ENCODE measurements around the gene AUH. TPM values are rescaled to one million over a fixed set of nuclear protein-coding genes. Genes with fewer than 3 reads are reported as not detected.
A peak's percentile ranks its signal among the peaks of the same experiment; 100 is the strongest.

AUH gene
- polyA plus RNA-seq, 3 donors: 4.0 to 9.9 (median 8.4) TPM

- no peak overlapping the region for H3K9ac ChIP-seq (ENCODE audit: insufficient read depth, low read length, poor library complexity, severe bottlenecking)
- intact Hi-C loops (cut with micrococcal nuclease): no loop called here
- Mint-ChIP-seq H3K27ac (no peak overlapping the region), H3K9me3 (peaks cover 0 to 4% (median 0%) of the 10 kb centered on the region in 7 donors), H3K36me3 (peaks cover 19% of the 10 kb centered on the region in 2 donors), H3K27me3 (ENCODE audit: low read depth in 3 of 3) (peaks cover 0 to 2% (median 0%) of the 10 kb centered on the region in 3 donors), H3K4me1 (peaks cover 4% of the 10 kb centered on the region), H3K4me3 (no peak overlapping the region)
- DNase-seq: peak in 1 of 3 donors; percentile 9
- no CpG with 5 or more reads among the region's 6 CpGs for WGBS (ENCODE audit: insufficient coverage)
- H3K9me3 ChIP-seq (replicated peaks in 1 of 2; ENCODE audit: control insufficient read depth in 1 of 2, insufficient read depth in 1 of 2, low read length in 2 of 2): no peaks in the 10 kb centered on the region
- H3K4me2 ChIP-seq (replicated peaks; ENCODE audit: extremely low read depth, low read length, poor library complexity, severe bottlenecking): no peak overlapping the region
- no peak overlapping the region for H3K4me3 ChIP-seq (replicated peaks in 1 of 3; ENCODE audit: low read depth in 2 of 3, low read length in 3 of 3)
- H4K20me1 ChIP-seq (ENCODE audit: insufficient read depth, low read length): no peaks in the 10 kb centered on the region
- no peaks in the 10 kb centered on the region for H3K27me3 ChIP-seq (ENCODE audit: control insufficient read depth in 2 of 2, insufficient read depth in 2 of 2, low read length in 2 of 2)
- H3K79me2 ChIP-seq (ENCODE audit: insufficient read depth, low read length): no peaks in the 10 kb centered on the region
- no peak overlapping the region for H3K27ac ChIP-seq (ENCODE audit: low read depth in 1 of 2, low read length in 2 of 2)
- H3K36me3 ChIP-seq (replicated peaks in 1 of 2; ENCODE audit: control insufficient read depth in 1 of 2, insufficient read depth in 2 of 2, low read length in 2 of 2): no peaks in the 10 kb centered on the region
- no peak for TF ChIP-seq CTCF (IDR thresholded peaks at IDR 0.05)
- H2AFZ ChIP-seq (ENCODE audit: insufficient read depth, low read depth, low read length, poor library complexity, severe bottlenecking): no peak overlapping the region
- H3K4me1 ChIP-seq (ENCODE audit: control insufficient read depth in 1 of 2, insufficient read depth in 2 of 2, low read length in 2 of 2): no peaks in the 10 kb centered on the region
These were observed 75.9 kb downstream of the AUH start for GRCh38 chr9:91285729-91286353.

- Mint-ChIP-seq H3K9me3 (peaks cover 0 to 4% (median 2%) of the 10 kb centered on the region in 7 donors), H3K27ac (peak overlapping the region in 1 of 7 donors; percentile 3), H3K4me3 (no peak overlapping the region), H3K27me3 (ENCODE audit: low read depth in 3 of 3) (no peaks in the 10 kb centered on the region), H3K4me1 (peaks cover 2% of the 10 kb centered on the region), H3K36me3 (peaks cover 16 to 19% of the 10 kb centered on the region in 2 donors)
- Histone ChIP-seq H3K79me2 (ENCODE audit: insufficient read depth, low read length) (no peaks in the 10 kb centered on the region), H3K27ac (ENCODE audit: low read depth in 1 of 2, low read length in 2 of 2) (no peak overlapping the region), H3K4me3 (replicated peaks in 1 of 3; ENCODE audit: low read depth in 2 of 3, low read length in 3 of 3) (no peak overlapping the region), H3K4me2 (replicated peaks; ENCODE audit: extremely low read depth, low read length, poor library complexity, severe bottlenecking) (no peak overlapping the region), H4K20me1 (ENCODE audit: insufficient read depth, low read length) (no peaks in the 10 kb centered on the region), H3K4me1 (ENCODE audit: control insufficient read depth in 1 of 2, insufficient read depth in 2 of 2, low read length in 2 of 2) (no peaks in the 10 kb centered on the region), H3K9ac (ENCODE audit: insufficient read depth, low read length, poor library complexity, severe bottlenecking) (no peak overlapping the region), H2AFZ (ENCODE audit: insufficient read depth, low read depth, low read length, poor library complexity, severe bottlenecking) (no peak overlapping the region), H3K9me3 (replicated peaks in 1 of 2; ENCODE audit: control insufficient read depth in 1 of 2, insufficient read depth in 1 of 2, low read length in 2 of 2) (no peaks in the 10 kb centered on the region), H3K27me3 (ENCODE audit: control insufficient read depth in 2 of 2, insufficient read depth in 2 of 2, low read length in 2 of 2) (no peaks in the 10 kb centered on the region), H3K36me3 (replicated peaks in 1 of 2; ENCODE audit: control insufficient read depth in 1 of 2, insufficient read depth in 2 of 2, low read length in 2 of 2) (no peaks in the 10 kb centered on the region)
- TF ChIP-seq CTCF (IDR thresholded peaks at IDR 0.05): no peak
- DNase-seq: no peak
- WGBS (ENCODE audit: insufficient coverage): no CpG with 5 or more reads among the region's 3 CpGs
- intact Hi-C loops (cut with micrococcal nuclease): no loop called here
These were observed 79.4 kb downstream of the AUH start for GRCh38 chr9:91282292-91282691.
